Activated CD8-positive, alpha-beta T cell treated with anti-CD3 and anti-CD28 coated beads for 36 hours (primary cell): ENCODE measurements around the gene MCTP1. TPM values are rescaled to one million over a fixed set of nuclear protein-coding genes. Genes with fewer than 3 reads are reported as not detected.

Source experiments
- ATAC-seq: fragments of 200-7000 bp; cut with Tn5 transposase; one replicate; pipeline ENCODE4 v1.10.0; 2021; ENCODE audit warnings: mild to moderate bottlenecking, moderate library complexity
- CTCF ChIA-PET: fragments of 350-600 bp; sonication (Branson Sonifier 250); formaldehyde crosslinking; loops from one replicate; lab custom pipeline; 2021; ENCODE audit warnings: antibody characterized with exemption; lab: Charles Lee
- POLR2A ChIA-PET: fragments of 350-600 bp; sonication (Branson Sonifier 250); formaldehyde crosslinking; loops from one replicate; lab custom pipeline; 2021; ENCODE audit warnings: antibody characterized with exemption; lab: Charles Lee
- DNase-seq: peaks from one replicate; pipeline ENCODE4 v3.0.0-alpha.2; 2020
- H3K27ac Mint-ChIP-seq: one replicate; pipeline ENCODE4 v1.8.0; 2021; ENCODE audit warnings: mild to moderate bottlenecking, mixed read lengths
- H3K27me3 Mint-ChIP-seq: one replicate; pipeline ENCODE4 v1.8.0; 2021; ENCODE audit warnings: mixed read lengths
- H3K36me3 Mint-ChIP-seq: one replicate; pipeline ENCODE4 v1.8.0; 2021; ENCODE audit warnings: low read depth, mixed read lengths
- H3K4me1 Mint-ChIP-seq: one replicate; pipeline ENCODE4 v1.8.0; 2021; ENCODE audit warnings: low read depth, mixed read lengths
- H3K4me3 Mint-ChIP-seq: one replicate; pipeline ENCODE4 v1.8.0; 2021; ENCODE audit warnings: mild to moderate bottlenecking, moderate library complexity, mixed read lengths
- H3K9me3 Mint-ChIP-seq: one replicate; pipeline ENCODE4 v1.8.0; 2021; ENCODE audit warnings: mixed read lengths
- CTCF ChIP-seq: fragments of 200-600 bp; IDR thresholded peaks from one replicate; pipeline ENCODE4 v1.8.0; 2022; ENCODE audit warnings: antibody characterized with exemption, mild to moderate bottlenecking
- intact Hi-C: fragments of 100-400 bp; cut with micrococcal nuclease; formaldehyde crosslinking; loops from one replicate; pipeline ENCODE4 v1.10.0; 2022
- total RNA-seq, 2 experiments: library from RNA; stranded (reverse); gene quantifications; one replicate each; pipeline ENCODE4 v1.2.3, GENCODE V29; 2021

The MCTP1 gene
- total RNA-seq, 2 experiments from 2014 or later: 0.20 to 0.40 TPM

- POLR2A ChIA-PET: no interaction called here
- no peak for ATAC-seq
- Mint-ChIP-seq H3K4me1 (no peaks in the 10 kb centered on the region), H3K27ac (no peak overlapping the region), H3K36me3 (no peaks in the 10 kb centered on the region), H3K9me3 (no peaks in the 10 kb centered on the region), H3K4me3 (no peak overlapping the region), H3K27me3 (no peaks in the 10 kb centered on the region)
- DNase-seq: no peak
- no peak for TF ChIP-seq CTCF
- CTCF ChIA-PET: no interaction called here
- intact Hi-C loops: no loop called here
These were observed 412.4 kb downstream of the MCTP1 start for GRCh38 chr5:94872526-94872925.

GRCh38 chr5:94870511-94871183, 414.2 kb downstream of the MCTP1 start:
- DNase-seq (no peak), ATAC-seq (no peak)
- no peaks in the 10 kb centered on the region for H3K9me3 Mint-ChIP-seq
- POLR2A ChIA-PET: no interaction called here
- H3K27ac Mint-ChIP-seq: no peak overlapping the region
- intact Hi-C loops: no loop called here
- H3K4me1 Mint-ChIP-seq: no peaks in the 10 kb centered on the region
- CTCF ChIA-PET: no interaction called here
- TF ChIP-seq CTCF: no peak
- no peaks in the 10 kb centered on the region for H3K36me3 Mint-ChIP-seq
- no peak overlapping the region for H3K4me3 Mint-ChIP-seq
- no peaks in the 10 kb centered on the region for H3K27me3 Mint-ChIP-seq

GRCh38 chr5:94869921-94870320, 415.0 kb downstream of the MCTP1 start:
- CTCF ChIA-PET: no interaction called here
- intact Hi-C loops: no loop called here
- TF ChIP-seq CTCF: no peak
- no peak overlapping the region for H3K27ac Mint-ChIP-seq
- H3K9me3 Mint-ChIP-seq: no peaks in the 10 kb centered on the region
- POLR2A ChIA-PET: no interaction called here
- DNase-seq (no peak), ATAC-seq (no peak)
- no peak overlapping the region for H3K4me3 Mint-ChIP-seq
- no peaks in the 10 kb centered on the region for H3K4me1 Mint-ChIP-seq
- no peaks in the 10 kb centered on the region for H3K27me3 Mint-ChIP-seq
- no peaks in the 10 kb centered on the region for H3K36me3 Mint-ChIP-seq

- ATAC-seq (no peak), DNase-seq (no peak)
- no peak for TF ChIP-seq CTCF
- no peaks in the 10 kb centered on the region for H3K4me1 Mint-ChIP-seq
- intact Hi-C loops: no loop called here
- H3K9me3 Mint-ChIP-seq: no peaks in the 10 kb centered on the region
- CTCF ChIA-PET: no interaction called here
- no peak overlapping the region for H3K4me3 Mint-ChIP-seq
- peaks cover 4% of the 10 kb centered on the region for H3K27me3 Mint-ChIP-seq
- POLR2A ChIA-PET: no interaction called here
- H3K27ac Mint-ChIP-seq: no peak overlapping the region
- H3K36me3 Mint-ChIP-seq: no peaks in the 10 kb centered on the region
These were observed 420.9 kb downstream of the MCTP1 start for GRCh38 chr5:94863951-94864350.

- TF ChIP-seq CTCF: no peak
- no peak overlapping the region for H3K4me3 Mint-ChIP-seq
- DNase-seq: no peak
- POLR2A ChIA-PET: no interaction called here
- H3K4me1 Mint-ChIP-seq: no peaks in the 10 kb centered on the region
- intact Hi-C loops: loop anchor here (10.0 kb wide), 1 partner anchor 242 kb away; the partner anchor contains the start of genes KIAA0825 and SLF1
- CTCF ChIA-PET: interaction anchor here (1.7 kb wide), 1 partner anchor 15 kb away, joined by 5 read pairs; no protein-coding TSS in a partner anchor
- H3K27me3 Mint-ChIP-seq: peaks cover 4% of the 10 kb centered on the region
- H3K36me3 Mint-ChIP-seq: no peaks in the 10 kb centered on the region
- H3K9me3 Mint-ChIP-seq: no peaks in the 10 kb centered on the region
- no peak overlapping the region for H3K27ac Mint-ChIP-seq
- ATAC-seq: no peak
These were observed 427.8 kb downstream of the MCTP1 start for GRCh38 chr5:94857111-94857510.
